Adrenal gland (tissue), 12 donors: ENCODE results near the gene DTL. TPM values are rescaled to one million over a fixed set of nuclear protein-coding genes. Genes with fewer than 3 reads are reported as not detected.

ENCODE experiments used
- DNase-seq, 7 donors: peaks; one replicate each; pipeline ENCODE4 v3.0.0-alpha.2; 2019 to 2020
- H3K27ac ChIP-seq, 5 donors: fragments of 200-600 bp; sonication (generic) in 4 of 5; 1 replicate in 3 of 5; 2 replicates in 2 of 5; pipeline versions ENCODE4 v1.5.1 to v1.8.0; 2016 to 2020; ENCODE audit warnings: mild to moderate bottlenecking in 1 of 5
- H3K27me3 ChIP-seq: fragments of 200-600 bp; 2 replicates; pipeline ENCODE4 v1.8.0; 2021
- H3K36me3 ChIP-seq, 2 donors: fragments of 200-600 bp; replicated peaks in 1 of 2; 1 replicate in 1 of 2; 2 replicates in 1 of 2; pipeline versions ENCODE4 v1.5.1 to v1.8.0; 2018 to 2022
- H3K4me1 ChIP-seq, 2 donors: fragments of 200-600 bp; replicated peaks in 1 of 2; 1 replicate in 1 of 2; 2 replicates in 1 of 2; pipeline versions ENCODE4 v1.5.1 to v1.8.0; 2018 to 2021
- H3K4me3 ChIP-seq, 4 donors: fragments of 200-600 bp; sonication (generic) in 3 of 4; one replicate each; pipeline ENCODE4 v1.5.1; 2016 to 2018
- H3K9me3 ChIP-seq, 3 donors: fragments of 200-600 bp; sonication (generic) in 1 of 3; replicated peaks in 1 of 3; 1 replicate in 2 of 3; 2 replicates in 1 of 3; pipeline versions ENCODE4 v1.5.1 to v1.8.0; 2016 to 2021
- POLR2A ChIP-seq, 2 donors: fragments of 450-650 bp; IDR thresholded peaks; one replicate each; pipeline ENCODE4 v1.6.1; 2017; ENCODE audit warnings: antibody characterized with exemption in 2 of 2, mild to moderate bottlenecking in 2 of 2, moderate library complexity in 1 of 2
- WGBS, 4 donors: extraction: QIAGEN DNeasy Blood & Tissue Kit in 2 of 4; methylation state at CpG; one replicate each; pipeline versions ENCODE4 v1.1.5 to v1.1.7; 2013 to 2017; 5-methylcytosine and 5-hydroxymethylcytosine counted together
- intact Hi-C, 2 donors: fragments of 100-400 bp; cut with DNase I; formaldehyde crosslinking; loops; one replicate each; pipeline versions ENCODE4 v1.14.1 to v1.15.0; 2022 to 2023
- polyA plus RNA-seq, 3 donors: library from polyadenylated mRNA; stranded (reverse); fragments of 200-250 nt in 2 of 3; fragments of 350-450 nt in 1 of 3; fragmentation: Illumina TruSeq in 1 of 3; extraction: RNeasy Lipid Tissue Mini Kit (QIAGEN cat#74804) in 1 of 3; gene quantifications; one replicate each; pipeline ENCODE4 v1.2.3, GENCODE V29; 2013 to 2014
- total RNA-seq, 9 donors: library from RNA; depleted of rRNA in 4 of 9; stranded (reverse); fragments of >200 nt in 4 of 9; fragments of 120-200 nt in 1 of 9; fragmentation: NEBNext Ultra II Directional in 1 of 9; extraction: Animal tissue kit (Norgen Biotek cat#: 25700) in 1 of 9; gene quantifications; one replicate each; pipeline versions ENCODE4 v1.1.0 to v1.2.4, GENCODE V29; 2013 to 2023
- TF ChIP-seq, protein P1 (sequence below), 6 experiments: fragments of 450-650 bp in 4 of 6; fragments of 200-600 bp in 2 of 6; sonication (generic) in 1 of 6; IDR thresholded peaks; 1 replicate in 5 of 6; 2 replicates in 1 of 6; pipeline versions ENCODE4 v1.5.1 to v1.8.0; 2016 to 2021; ENCODE audit warnings: antibody characterized with exemption in 6 of 6, mild to moderate bottlenecking in 2 of 6, moderate library complexity in 1 of 6
- donor health status: healthy with polysubstance abuse.
- donor health status: Bipolar disorder and iron deficiency.
- donor health status: DM: yes; HTN: yes; CAD: no.
- donor health status: DM: no; HTN: no; CAD: no.
- donor health status: DM: no; HTN: no; CAD: no.
- donor health status: DM: yes; HTN: yes; CAD: no.

The DTL gene
- total and polyA plus RNA-seq, 12 donors, result 0.06 to 11.4 (median 0.66) TPM

DNA sequence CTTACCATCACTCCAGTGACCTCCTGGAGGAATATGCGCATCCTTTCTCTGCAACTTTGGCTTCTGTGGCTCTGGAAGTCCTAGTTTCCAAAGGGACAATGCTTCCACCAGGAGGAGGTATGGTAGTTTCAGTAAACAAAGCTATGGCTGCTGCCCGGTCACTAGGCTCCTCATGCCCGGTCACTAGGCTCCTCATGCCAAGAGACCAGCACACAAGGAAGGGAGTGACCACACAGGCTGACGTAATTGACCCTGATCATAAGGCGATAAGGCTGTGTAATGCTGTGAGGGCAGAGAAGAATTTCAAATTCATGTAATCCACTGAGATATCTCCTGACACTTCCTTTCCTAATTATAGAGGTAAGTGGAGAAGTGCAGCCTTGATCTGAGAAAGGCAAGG, 102.9 kb downstream of the DTL start:
- Histone ChIP-seq H3K4me1 (no peaks in the 10 kb centered on the region), H3K4me3 (no peak overlapping the region), H3K27me3 (no peaks in the 10 kb centered on the region), H3K36me3 (no peaks in the 10 kb centered on the region), H3K27ac (no peak overlapping the region), H3K9me3 (no peaks in the 10 kb centered on the region)
- 67 to 87% (median 70%) methylated on average over 5 of the region's 5 CpGs for WGBS, 4 donors
- DNase-seq, result peak in 3 of 7 donors; percentile 25 to 54 (median 29)
- intact Hi-C loops, result no loop called here
- TF ChIP-seq POLR2A (IDR thresholded peaks at IDR 0.05), result no peak
- TF ChIP-seq, protein P1, sequence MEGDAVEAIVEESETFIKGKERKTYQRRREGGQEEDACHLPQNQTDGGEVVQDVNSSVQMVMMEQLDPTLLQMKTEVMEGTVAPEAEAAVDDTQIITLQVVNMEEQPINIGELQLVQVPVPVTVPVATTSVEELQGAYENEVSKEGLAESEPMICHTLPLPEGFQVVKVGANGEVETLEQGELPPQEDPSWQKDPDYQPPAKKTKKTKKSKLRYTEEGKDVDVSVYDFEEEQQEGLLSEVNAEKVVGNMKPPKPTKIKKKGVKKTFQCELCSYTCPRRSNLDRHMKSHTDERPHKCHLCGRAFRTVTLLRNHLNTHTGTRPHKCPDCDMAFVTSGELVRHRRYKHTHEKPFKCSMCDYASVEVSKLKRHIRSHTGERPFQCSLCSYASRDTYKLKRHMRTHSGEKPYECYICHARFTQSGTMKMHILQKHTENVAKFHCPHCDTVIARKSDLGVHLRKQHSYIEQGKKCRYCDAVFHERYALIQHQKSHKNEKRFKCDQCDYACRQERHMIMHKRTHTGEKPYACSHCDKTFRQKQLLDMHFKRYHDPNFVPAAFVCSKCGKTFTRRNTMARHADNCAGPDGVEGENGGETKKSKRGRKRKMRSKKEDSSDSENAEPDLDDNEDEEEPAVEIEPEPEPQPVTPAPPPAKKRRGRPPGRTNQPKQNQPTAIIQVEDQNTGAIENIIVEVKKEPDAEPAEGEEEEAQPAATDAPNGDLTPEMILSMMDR (IDR thresholded peaks at IDR 0.05), result no peak

GRCh38 chr1:212139526-212140135, 104.1 kb downstream of the DTL start:
- Histone ChIP-seq H3K4me3 (no peak overlapping the region), H3K4me1 (no peaks in the 10 kb centered on the region), H3K9me3 (no peaks in the 10 kb centered on the region), H3K27me3 (no peaks in the 10 kb centered on the region), H3K36me3 (no peaks in the 10 kb centered on the region), H3K27ac (no peak overlapping the region)
- intact Hi-C loops, result no loop called here
- WGBS, 4 donors, result 62 to 70% (median 67%) methylated on average over 3 of the region's 3 CpGs
- TF ChIP-seq POLR2A (IDR thresholded peaks at IDR 0.05), result no peak
- TF ChIP-seq, protein P1 (IDR thresholded peaks at IDR 0.05), result no peak
- peak in 5 of 7 donors; percentile 31 to 53 (median 36) for DNase-seq

- no peaks in the 10 kb centered on the region for H3K36me3 ChIP-seq
- WGBS, 4 donors, result 84 to 90% (median 89%) methylated on average over 4 of the region's 4 CpGs
- no peaks in the 10 kb centered on the region for H3K27me3 ChIP-seq
- no peak overlapping the region for H3K4me3 ChIP-seq
- intact Hi-C loops, result no loop called here
- H3K9me3 ChIP-seq, result no peaks in the 10 kb centered on the region
- H3K4me1 ChIP-seq, result no peaks in the 10 kb centered on the region
- H3K27ac ChIP-seq, result no peak overlapping the region
- TF ChIP-seq POLR2A (IDR thresholded peaks at IDR 0.05), result no peak
- TF ChIP-seq, protein P1 (IDR thresholded peaks at IDR 0.05), result no peak
- no peak for DNase-seq
These were observed 105.9 kb downstream of the DTL start for GRCh38 chr1:212141404-212141803.

- H3K27ac ChIP-seq, result no peak overlapping the region
- intact Hi-C loops, result no loop called here
These were observed 107.5 kb downstream of the DTL start for GRCh38 chr1:212142883-212143530.

More at GRCh38 chr1:212142883-212143530, 107.5 kb downstream of the DTL start:
- no peaks in the 10 kb centered on the region for H3K9me3 ChIP-seq
- no peaks in the 10 kb centered on the region for H3K4me1 ChIP-seq
- 90 to 100% (median 99%) methylated on average over 2 of the region's 2 CpGs for WGBS, 4 donors
- no peak overlapping the region for H3K4me3 ChIP-seq
- H3K27me3 ChIP-seq, result no peaks in the 10 kb centered on the region
- DNase-seq, result no peak
- H3K36me3 ChIP-seq, result no peaks in the 10 kb centered on the region
- TF ChIP-seq, protein P1 (IDR thresholded peaks at IDR 0.05), result no peak
- TF ChIP-seq POLR2A (IDR thresholded peaks at IDR 0.05), result no peak
